Hepatocyte (in vitro differentiated cells): ENCODE results near the gene ZNF24. TPM values are rescaled to one million over a fixed set of nuclear protein-coding genes. Genes with fewer than 3 reads are reported as not detected.

Experiments
- DNase-seq: peaks from one replicate; pipeline ENCODE4 v3.0.0-alpha.2; 2016; ENCODE audit warnings: low spot score
- H2AFZ ChIP-seq: fragments of 200-600 bp; sonication (generic); 2 replicates; pipeline ENCODE4 v1.6.0; 2016; ENCODE audit warnings: antibody characterized with exemption, mild to moderate bottlenecking
- H3K27ac ChIP-seq: fragments of 200-600 bp; sonication (generic); 2 replicates; pipeline ENCODE4 v1.5.1; 2016; ENCODE audit warnings: mild to moderate bottlenecking
- H3K27me3 ChIP-seq: fragments of 200-600 bp; sonication (generic); 2 replicates; pipeline ENCODE4 v1.6.1; 2016
- H3K36me3 ChIP-seq: fragments of 200-600 bp; sonication (generic); replicated peaks from 2 replicates; pipeline ENCODE4 v1.5.1; 2016; ENCODE audit warnings: low read depth; ENCODE audit not compliant: insufficient read depth
- H3K4me1 ChIP-seq: fragments of 200-600 bp; sonication (generic); 2 replicates; pipeline ENCODE4 v1.5.1; 2016; ENCODE audit warnings: mild to moderate bottlenecking, moderate library complexity; ENCODE audit not compliant: insufficient read depth
- H3K4me2 ChIP-seq: fragments of 200-600 bp; sonication (generic); 2 replicates; pipeline ENCODE4 v1.6.0; 2016
- H3K4me3 ChIP-seq: fragments of 200-600 bp; sonication (generic); 2 replicates; pipeline ENCODE4 v1.5.1; 2016; ENCODE audit warnings: mild to moderate bottlenecking
- H3K79me2 ChIP-seq: fragments of 200-600 bp; sonication (generic); 2 replicates; pipeline ENCODE4 v1.6.0; 2017; ENCODE audit warnings: mild to moderate bottlenecking
- H3K9me2 ChIP-seq: fragments of 200-600 bp; sonication (generic); replicated peaks from 2 replicates; pipeline ENCODE4 v1.6.0; 2017; ENCODE audit warnings: mild to moderate bottlenecking; ENCODE audit not compliant: insufficient read depth
- H3K9me3 ChIP-seq: fragments of 200-600 bp; sonication (generic); 2 replicates; pipeline ENCODE4 v1.5.1; 2016; ENCODE audit warnings: low read depth, mild to moderate bottlenecking
- H4K20me1 ChIP-seq: fragments of 200-600 bp; sonication (generic); 2 replicates; pipeline ENCODE4 v1.6.0; 2016; ENCODE audit warnings: mild to moderate bottlenecking; ENCODE audit not compliant: insufficient read depth, poor library complexity, severe bottlenecking
- CTCF ChIP-seq: fragments of 200-600 bp; sonication (generic); IDR thresholded peaks from 2 replicates; pipeline ENCODE4 v1.5.1; 2016; ENCODE audit warnings: antibody characterized with exemption, mild to moderate bottlenecking; ENCODE audit not compliant: poor library complexity
- EZH2 ChIP-seq: fragments of 200-600 bp; sonication (generic); IDR thresholded peaks from 2 replicates; pipeline ENCODE4 v1.6.1; 2016; ENCODE audit warnings: antibody characterized with exemption, mild to moderate bottlenecking, borderline replicate concordance
- EZH2phosphoT487 ChIP-seq: fragments of 200-600 bp; sonication (generic); IDR thresholded peaks from one replicate; pipeline ENCODE4 v1.6.1; 2018; ENCODE audit warnings: antibody characterized with exemption, mild to moderate bottlenecking, low read depth, moderate library complexity; ENCODE audit not compliant: unreplicated experiment, severe bottlenecking
- WGBS: methylation state at CpG from one replicate; pipeline ENCODE4 v1.1.6; 2016; ENCODE audit warnings: low lambda C conversion rate; ENCODE audit errors: missing lambda C conversion rate; 5-methylcytosine and 5-hydroxymethylcytosine counted together
- polyA plus RNA-seq: library from polyadenylated mRNA; unstranded; fragments of >200 nt; fragmentation: Nextera tagmentation; extraction: Ambion mirVana; gene quantifications from 2 replicates; pipeline ENCODE4 v1.2.1, GENCODE V29; 2016
- total RNA-seq: library from RNA; depleted of rRNA; stranded (reverse); fragments of >200 nt; gene quantifications from 2 replicates; pipeline ENCODE4 v1.2.3, GENCODE V29; 2014

Gene ZNF24
- total and polyA plus RNA-seq, 2 experiments from 2014 or later = 29.0 to 44.3 TPM

GRCh38 chr18:35390951-35391700 is 46.9 kb upstream of the ZNF24 start:
- H3K4me1 ChIP-seq = no peaks in the 10 kb centered on the region
- H3K27ac ChIP-seq = no peak overlapping the region
- no peaks in the 10 kb centered on the region for H3K9me2 ChIP-seq
- H3K4me3 ChIP-seq = no peak overlapping the region
- WGBS = 66% methylated on average over 3 of the region's 3 CpGs
- H4K20me1 ChIP-seq = no peaks in the 10 kb centered on the region
- H3K27me3 ChIP-seq = no peaks in the 10 kb centered on the region
- no peak overlapping the region for H3K4me2 ChIP-seq
- no peaks in the 10 kb centered on the region for H3K79me2 ChIP-seq
- H3K36me3 ChIP-seq = no peaks in the 10 kb centered on the region
- no peak for TF ChIP-seq EZH2
- no peak for TF ChIP-seq CTCF
- no peak for TF ChIP-seq EZH2phosphoT487
- no peak overlapping the region for H2AFZ ChIP-seq
- DNase-seq = no peak
- no peaks in the 10 kb centered on the region for H3K9me3 ChIP-seq

- Histone ChIP-seq H4K20me1 (no peaks in the 10 kb centered on the region), H3K4me1 (no peaks in the 10 kb centered on the region), H3K9me3 (no peaks in the 10 kb centered on the region), H3K9me2 (no peaks in the 10 kb centered on the region), H3K27me3 (peaks cover 5% of the 10 kb centered on the region), H3K79me2 (no peaks in the 10 kb centered on the region), H3K4me3 (no peak overlapping the region), H3K27ac (no peak overlapping the region), H2AFZ (no peak overlapping the region), H3K4me2 (no peak overlapping the region), H3K36me3 (no peaks in the 10 kb centered on the region)
- 60% methylated on average over 5 of the region's 5 CpGs for WGBS
- no peak for DNase-seq
- TF ChIP-seq CTCF = no peak
- no peak for TF ChIP-seq EZH2
- no peak for TF ChIP-seq EZH2phosphoT487
These were observed 44.9 kb upstream of the ZNF24 start for GRCh38 chr18:35389095-35389618.

DNA sequence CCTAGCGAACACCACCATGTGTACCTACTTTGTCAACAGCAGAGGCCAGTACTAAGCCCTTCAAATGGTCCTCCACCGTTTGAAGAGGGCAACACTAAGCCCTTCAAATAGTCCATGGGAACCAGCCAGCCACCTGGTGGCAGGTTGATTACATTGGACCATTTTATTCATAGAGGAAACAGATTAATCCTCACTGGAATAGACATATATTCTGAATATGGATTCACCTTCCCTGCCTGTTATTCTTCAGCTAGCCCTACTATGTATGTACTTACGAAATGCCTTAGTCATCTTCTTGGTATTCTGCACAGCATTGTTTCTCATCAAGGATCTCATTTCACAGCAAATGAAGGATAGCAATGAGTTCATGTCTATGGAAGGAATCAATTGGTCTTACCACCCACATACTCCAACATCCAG is 42.9 kb upstream of the ZNF24 start:
- Histone ChIP-seq H3K27me3 (peaks cover 5% of the 10 kb centered on the region), H2AFZ (no peak overlapping the region), H3K4me1 (no peaks in the 10 kb centered on the region), H3K4me3 (no peak overlapping the region), H3K9me2 (no peaks in the 10 kb centered on the region), H4K20me1 (no peaks in the 10 kb centered on the region), H3K27ac (no peak overlapping the region), H3K79me2 (no peaks in the 10 kb centered on the region), H3K9me3 (peaks cover 2% of the 10 kb centered on the region), H3K36me3 (no peaks in the 10 kb centered on the region), H3K4me2 (no peak overlapping the region)
- DNase-seq = no peak
- TF ChIP-seq EZH2phosphoT487 (no peak), EZH2 (no peak), CTCF (no peak)
- 75% methylated on average over 3 of the region's 3 CpGs for WGBS
